Bronchial epithelial cell (primary cell): ENCODE results near the gene LMF2. TPM values are rescaled to one million over a fixed set of nuclear protein-coding genes. Genes with fewer than 3 reads are reported as not detected.

ENCODE experiments used
- DNase-seq: peaks from one replicate; pipeline ENCODE4 v3.0.0-alpha.2; 2010; ENCODE audit warnings: low read depth
- FAIRE-seq: peaks from 2 replicates; lab custom pipeline; 2011; peaks lifted over from hg19 to GRCh38; lab: Jason Lieb, UNC
- H3K27me3 ChIP-seq: 2 replicates; pipeline ENCODE4 v1.5.1; 2011; ENCODE audit warnings: low read length; ENCODE audit not compliant: control insufficient read depth, insufficient read depth
- H3K36me3 ChIP-seq: 2 replicates; pipeline ENCODE4 v1.5.1; 2011; ENCODE audit warnings: low read length; ENCODE audit not compliant: control insufficient read depth, insufficient read depth
- H3K4me3 ChIP-seq: 2 replicates; pipeline ENCODE4 v1.5.1; 2011; ENCODE audit warnings: mild to moderate bottlenecking, low read depth, low read length, control low read depth
- CTCF ChIP-seq: IDR thresholded peaks from 2 replicates; pipeline ENCODE4 v1.5.1; 2011; ENCODE audit warnings: mild to moderate bottlenecking, moderate library complexity, low read length, control low read depth, inconsistent platforms; ENCODE audit not compliant: insufficient read depth, severe bottlenecking
- total RNA-seq: library from RNA; depleted of rRNA; stranded (reverse); fragments of >200 nt; gene quantifications from 2 replicates; pipeline ENCODE4 v1.2.1, GENCODE V29; 2014

The LMF2 gene
- total RNA-seq, 1 donor from 2014 or later = 10.3 TPM

- no peak for TF ChIP-seq CTCF
- FAIRE-seq (no peak), DNase-seq (no peak)
- Histone ChIP-seq H3K36me3 (peaks cover 62% of the 10 kb centered on the region), H3K4me3 (no peak overlapping the region), H3K27me3 (no peaks in the 10 kb centered on the region)
Observed at GRCh38 chr22:50459016-50459415, 48.5 kb downstream of the LMF2 start.

- FAIRE-seq (no peak), DNase-seq (no peak)
- H3K4me3 ChIP-seq = no peak overlapping the region
- H3K36me3 ChIP-seq = peaks cover 59% of the 10 kb centered on the region
- no peak for TF ChIP-seq CTCF
- no peaks in the 10 kb centered on the region for H3K27me3 ChIP-seq
Observed at GRCh38 chr22:50456466-50457234, 50.9 kb downstream of the LMF2 start.

- Histone ChIP-seq H3K4me3 (no peak overlapping the region), H3K36me3 (peaks cover 58% of the 10 kb centered on the region), H3K27me3 (no peaks in the 10 kb centered on the region)
- FAIRE-seq (no peak), DNase-seq (no peak)
- no peak for TF ChIP-seq CTCF
Observed at GRCh38 chr22:50456026-50456425, 51.5 kb downstream of the LMF2 start.

- Histone ChIP-seq H3K36me3 (peaks cover 52% of the 10 kb centered on the region), H3K4me3 (no peak overlapping the region), H3K27me3 (no peaks in the 10 kb centered on the region)
- DNase-seq = no peak
- FAIRE-seq = no peak
- TF ChIP-seq CTCF = no peak
Observed at GRCh38 chr22:50455201-50455600, 52.3 kb downstream of the LMF2 start.

- TF ChIP-seq CTCF = no peak
- FAIRE-seq = no peak
- H3K36me3 ChIP-seq = peaks cover 49% of the 10 kb centered on the region
Observed at GRCh38 chr22:50454556-50455075, 52.9 kb downstream of the LMF2 start.

More at GRCh38 chr22:50454556-50455075, 52.9 kb downstream of the LMF2 start:
- no peaks in the 10 kb centered on the region for H3K27me3 ChIP-seq
- no peak for DNase-seq
- H3K4me3 ChIP-seq = no peak overlapping the region

Other genes with a start within 250 kb of the LMF2 start
- 12.4 and 14.1 TPM in 2 replicates for gene MAPK12, start 246.0 kb downstream of the LMF2 start, total RNA-seq
- gene MAPK11, start 237.3 kb downstream of the LMF2 start, total RNA-seq = 3.4 and 9.0 TPM in 2 replicates
- gene PLXNB2, start 200.1 kb downstream of the LMF2 start, total RNA-seq = 138 and 176 TPM in 2 replicates
- 1.1 and 1.8 TPM in 2 replicates for gene DENND6B, start 180.7 kb downstream of the LMF2 start, total RNA-seq
- 50.5 and 57.5 TPM in 2 replicates for gene PPP6R2, start 164.4 kb downstream of the LMF2 start, total RNA-seq
- 123 and 129 TPM in 2 replicates for gene SBF1, start 32.7 kb downstream of the LMF2 start, total RNA-seq
- gene ADM2, start 26.2 kb downstream of the LMF2 start, total RNA-seq = 3.7 and 5.4 TPM in 2 replicates
- gene MIOX, start 20.8 kb downstream of the LMF2 start, total RNA-seq = not detected in 2 replicates
- 28.3 and 44.2 TPM in 2 replicates for gene NCAPH2, start 522 bp upstream of the LMF2 start, total RNA-seq
- gene SCO2, start 17.9 kb upstream of the LMF2 start, total RNA-seq = 2.0 and 2.1 TPM in 2 replicates
- 56.6 and 126 TPM in 2 replicates for gene TYMP, start 22.3 kb upstream of the LMF2 start, total RNA-seq
- gene KLHDC7B, start 38.2 kb upstream of the LMF2 start, total RNA-seq = 0.26 TPM in 2 replicates
- 0.51 and 0.79 TPM in 2 replicates for gene SYCE3, start 55.2 kb upstream of the LMF2 start, total RNA-seq
- gene CPT1B, start 70.7 kb upstream of the LMF2 start, total RNA-seq = 3.4 and 8.2 TPM in 2 replicates
- 27.6 and 34.3 TPM in 2 replicates for gene CHKB, start 75.1 kb upstream of the LMF2 start, total RNA-seq
- 0.53 and 0.77 TPM in 2 replicates for gene MAPK8IP2, start 93.1 kb upstream of the LMF2 start, total RNA-seq
- gene ARSA, start 120.5 kb upstream of the LMF2 start, total RNA-seq = 12.1 and 13.6 TPM in 2 replicates
- gene SHANK3, start 165.1 kb upstream of the LMF2 start, total RNA-seq = 0.79 and 0.90 TPM in 2 replicates
- not detected in 2 replicates for gene ACR, start 230.5 kb upstream of the LMF2 start, total RNA-seq